Endothelial cell of umbilical vein (primary cell): ENCODE data around the gene SESN3. TPM values are rescaled to one million over a fixed set of nuclear protein-coding genes. Genes with fewer than 3 reads are reported as not detected.

Source experiments
- BruUV-seq: library from RNA; stranded (reverse); fragments of 400-500 nt; replicated peaks from 2 replicates; lab custom pipeline; 2021; lab: Mats Ljungman, UMichigan
- CTCF ChIA-PET: fragments of 300-600, 350-600 bp; sonication (Branson Sonifier 250); formaldehyde crosslinking; loops from one replicate; lab custom pipeline; 2021; ENCODE audit warnings: antibody characterized with exemption, inconsistent platforms; lab: Charles Lee
- POLR2A ChIA-PET: fragments of 300-600, 350-600 bp; sonication (Branson Sonifier 250); formaldehyde crosslinking; loops from one replicate; lab custom pipeline; 2021; ENCODE audit warnings: antibody characterized with exemption, inconsistent platforms; lab: Charles Lee
- DNase-seq: peaks from one replicate; pipeline ENCODE4 v3.0.0-alpha.2; 2011; ENCODE audit warnings: low read depth, low spot score
- FAIRE-seq: peaks from 2 replicates; lab custom pipeline; 2011; peaks lifted over from hg19 to GRCh38; lab: Jason Lieb, UNC
- H2AFZ ChIP-seq: 2 replicates; pipeline ENCODE4 v1.6.0; 2012; ENCODE audit warnings: low read depth, low read length, control low read depth, inconsistent platforms
- H3K27ac ChIP-seq: 2 replicates; pipeline ENCODE4 v1.5.1; 2011; ENCODE audit warnings: low read depth, mild to moderate bottlenecking, control low read depth, low read length, moderate library complexity; ENCODE audit not compliant: insufficient read depth
- H3K27me3 ChIP-seq, 2 experiments: 2 replicates each; pipeline versions ENCODE4 v1.6.0 to v1.6.1; 2011; ENCODE audit warnings: low read length in 2 of 2, mixed read lengths in 1 of 2; ENCODE audit not compliant: control insufficient read depth in 2 of 2, insufficient read depth in 2 of 2
- H3K36me3 ChIP-seq, 2 experiments: 2 replicates in 1 of 2; 3 replicates in 1 of 2; pipeline ENCODE4 v1.5.1; 2011; ENCODE audit warnings: low read length in 2 of 2, mild to moderate bottlenecking in 1 of 2, moderate library complexity in 1 of 2; ENCODE audit not compliant: control insufficient read depth in 2 of 2, insufficient read depth in 2 of 2; ENCODE audit errors: extremely low read depth in 1 of 2
- H3K4me1 ChIP-seq: 3 replicates; pipeline ENCODE4 v1.5.1; 2011; ENCODE audit warnings: mild to moderate bottlenecking, low read length; ENCODE audit not compliant: control insufficient read depth, insufficient read depth; ENCODE audit errors: extremely low read depth
- H3K4me2 ChIP-seq: 2 replicates; pipeline ENCODE4 v1.6.1; 2011; ENCODE audit warnings: low read length, control low read depth, mixed read lengths; ENCODE audit not compliant: insufficient read depth
- H3K4me3 ChIP-seq, 3 experiments: fragments of 200-600 bp in 1 of 3; sonication (generic), shearing (Covaris generic) in 1 of 3; replicated peaks in 1 of 3; 2 replicates each; pipeline ENCODE4 v1.5.1; 2011 to 2016; ENCODE audit warnings: control low read depth in 3 of 3, low read length in 3 of 3, mild to moderate bottlenecking in 2 of 3, inconsistent platforms in 1 of 3, low read depth in 1 of 3, moderate library complexity in 1 of 3; ENCODE audit not compliant: insufficient read depth in 1 of 3
- H3K79me2 ChIP-seq: 2 replicates; pipeline ENCODE4 v1.6.0; 2012; ENCODE audit warnings: low read length, inconsistent platforms; ENCODE audit not compliant: control insufficient read depth, insufficient read depth
- H3K9ac ChIP-seq: replicated peaks from 2 replicates; pipeline ENCODE3; 2011; ENCODE audit warnings: low read length, control low read depth; ENCODE audit not compliant: insufficient read depth; ENCODE audit errors: extremely low read depth
- H3K9me1 ChIP-seq: replicated peaks from 3 replicates; pipeline ENCODE4 v1.6.0; 2011; ENCODE audit warnings: mild to moderate bottlenecking, low read length; ENCODE audit not compliant: control insufficient read depth, insufficient read depth; ENCODE audit errors: extremely low read depth
- H3K9me3 ChIP-seq: replicated peaks from 2 replicates; pipeline ENCODE4 v1.5.1; 2012; ENCODE audit warnings: low read length, inconsistent platforms; ENCODE audit not compliant: control insufficient read depth, insufficient read depth
- H4K20me1 ChIP-seq: replicated peaks from 2 replicates; pipeline ENCODE3; 2011; ENCODE audit warnings: mild to moderate bottlenecking, low read length; ENCODE audit not compliant: control insufficient read depth, insufficient read depth; ENCODE audit errors: extremely low read depth
- EZH2 ChIP-seq: IDR thresholded peaks from 2 replicates; pipeline ENCODE4 v1.6.1; 2012; ENCODE audit warnings: borderline replicate concordance, low read depth, mild to moderate bottlenecking, moderate library complexity, low read length, inconsistent platforms; ENCODE audit not compliant: severe bottlenecking
- JUN ChIP-seq: IDR thresholded peaks from 2 replicates; pipeline ENCODE4 v1.6.1; 2011; ENCODE audit warnings: borderline replicate concordance, low read depth; ENCODE audit not compliant: insufficient read length, insufficient read depth
- MYC ChIP-seq: IDR thresholded peaks from one replicate; pipeline ENCODE4 v1.6.1; 2011; ENCODE audit warnings: mild to moderate bottlenecking, low read depth, low read length
- dilution Hi-C: fragments of 300-500 bp; cut with MboI; formaldehyde crosslinking; loops from one replicate; pipeline ENCODE4 v1.15.0; 2019; ENCODE audit warnings: low sequenced_read_pairs; ENCODE audit not compliant: extremely low pct_ligation_motif_present
- intact Hi-C: fragments of 100-400 bp; cut with micrococcal nuclease; formaldehyde crosslinking; loops from one replicate; pipeline ENCODE4 v1.10.0; 2022
- polyA plus RNA-seq, 4 experiments: library from polyadenylated mRNA; depleted of rRNA in 3 of 4; stranded (reverse) in 3 of 4; unstranded in 1 of 4; fragments of >200 nt; gene quantifications; 2 replicates each; pipeline versions ENCODE4 v1.2.1 to v1.2.3, GENCODE V29; 2011 to 2012; ENCODE audit warnings: missing spikeins in 1 of 4
- total RNA-seq: library from RNA; stranded (reverse); gene quantifications from 2 replicates; pipeline ENCODE4 v1.2.3, GENCODE V29; 2021

Gene SESN3
- total and polyA plus RNA-seq, 2 donors (not counting 3 experiments of a cell fraction or from before 2014, with no cell fraction given) = 1.6 to 6.9 TPM

- H3K9ac ChIP-seq = no peak overlapping the region
- dilution Hi-C loops = no loop called here
- CTCF ChIA-PET = interaction anchor here (0.9 to 2.0 kb wide), 5 partner anchors 76 to 475 kb away, joined by 4 to 16 read pairs (median 5); partner anchors contain the start of gene SRSF8
Measured at GRCh38 chr11:95230810-95231126, 234 bp downstream of the SESN3 start.

GRCh38 chr11:95229993-95230809 is 801 bp downstream of the SESN3 start:
- H3K4me3 ChIP-seq = peak overlapping the region; percentile 35 to 65 (median 43)
- no peak overlapping the region for H3K9ac ChIP-seq
- FAIRE-seq = no peak
- H4K20me1 ChIP-seq = no peaks in the 10 kb centered on the region
- BruUV-seq = TSS peak; percentile 10
- peaks cover 11% of the 10 kb centered on the region for H3K4me1 ChIP-seq
- H3K27me3 ChIP-seq = peaks cover 15 to 43% of the 10 kb centered on the region in 2 experiments
- no peaks in the 10 kb centered on the region for H3K36me3 ChIP-seq
- POLR2A ChIA-PET = no interaction called here
- no peaks in the 10 kb centered on the region for H3K9me1 ChIP-seq
- peak; percentile 34 for DNase-seq
- H3K9me3 ChIP-seq = no peaks in the 10 kb centered on the region
- peak overlapping the region; percentile 56 for H3K4me2 ChIP-seq
- dilution Hi-C loops (no loop called here), intact Hi-C loops (loop anchor here (1.0 to 5.0 kb wide), 4 partner anchors 79 to 532 kb away; partner anchors contain the start of gene SRSF8)
- H2AFZ ChIP-seq = peak overlapping the region; percentile 27
- CTCF ChIA-PET = interaction anchor here (0.9 to 1.4 kb wide), 4 partner anchors 80 to 475 kb away, joined by 4 to 5 read pairs (median 4); partner anchors contain the start of gene SRSF8
- no peaks in the 10 kb centered on the region for H3K79me2 ChIP-seq
- no peak overlapping the region for H3K27ac ChIP-seq
- TF ChIP-seq JUN (no peak), EZH2 (peak; percentile 81)

More at GRCh38 chr11:95230810-95231126, 234 bp downstream of the SESN3 start:
- BruUV-seq = no TSS peak
- DNase-seq = no peak
- Histone ChIP-seq H3K4me3 (peak overlapping the region; percentile 35 to 65 (median 43)), H4K20me1 (no peaks in the 10 kb centered on the region), H3K79me2 (no peaks in the 10 kb centered on the region), H3K27ac (no peak overlapping the region), H3K9me1 (no peaks in the 10 kb centered on the region), H3K36me3 (no peaks in the 10 kb centered on the region), H3K27me3 (peaks cover 15 to 43% of the 10 kb centered on the region in 2 experiments), H3K4me2 (peak overlapping the region; percentile 56), H3K9me3 (no peaks in the 10 kb centered on the region), H2AFZ (peak overlapping the region; percentile 27), H3K4me1 (peaks cover 11% of the 10 kb centered on the region)
- POLR2A ChIA-PET = interaction anchor here (0.6 to 1.2 kb wide), 3 partner anchors 24 to 550 kb away, joined by 3 to 4 read pairs (median 3); no protein-coding TSS in a partner anchor
- intact Hi-C loops = loop anchor here (1.0 to 5.0 kb wide), 4 partner anchors 79 to 532 kb away; partner anchors contain the start of gene SRSF8
- FAIRE-seq = no peak
- no peak for TF ChIP-seq MYC
- TF ChIP-seq EZH2 = peak; percentile 52
